BE2C (cell line): Measurements from ENCODE around the gene LDLR.

Experiments used
- DNase-seq: peaks from one replicate; pipeline ENCODE4 v3.0.0-alpha.2; 2020
- H3K27me3 ChIP-seq: fragments of 250-450 bp; sonication (Bioruptor Pico); 2 replicates; pipeline ENCODE4 v1.5.1; 2020; ENCODE audit warnings: mild to moderate bottlenecking
- H3K36me3 ChIP-seq: fragments of 250-450 bp; sonication (Bioruptor Pico); 2 replicates; pipeline ENCODE4 v1.5.1; 2020; ENCODE audit warnings: mild to moderate bottlenecking
- H3K4me1 ChIP-seq: fragments of 250-450 bp; sonication (Bioruptor Pico); 2 replicates; pipeline ENCODE4 v1.5.1; 2020
- H3K4me3 ChIP-seq: 2 replicates; pipeline ENCODE4 v1.5.1; 2011; ENCODE audit warnings: low read depth, low read length
- H3K9me3 ChIP-seq: fragments of 250-450 bp; sonication (Bioruptor Pico); 2 replicates; pipeline ENCODE4 v1.5.1; 2020
- CTCF ChIP-seq: IDR thresholded peaks from 2 replicates; pipeline ENCODE4 v1.5.1; 2012; ENCODE audit warnings: mild to moderate bottlenecking, low read depth, low read length

Gene LDLR

GRCh38 chr19:11181488-11181887, 92.2 kb downstream of the LDLR start:
- Histone ChIP-seq H3K4me1 (no peaks in the 10 kb centered on the region), H3K4me3 (no peak overlapping the region), H3K9me3 (no peaks in the 10 kb centered on the region), H3K36me3 (no peaks in the 10 kb centered on the region; the same call in 1 of the 2 replicates), H3K27me3 (no peaks in the 10 kb centered on the region)
- TF ChIP-seq CTCF, result no peak
- no peak for DNase-seq
